ENCODE results near the gene SORCS2. TPM values are rescaled to one million over a fixed set of nuclear protein-coding genes. Genes with fewer than 3 reads are reported as not detected.

The SORCS2 gene
- total RNA-seq, 2 experiments from 2014 or later: 0.03 TPM; not detected in 1

- CTCF ChIA-PET (ENCODE audit: unreplicated experiment): interaction anchor here (0.5 kb wide), 1 partner anchor 280 kb away, joined by 4 read pairs; no protein-coding TSS in a partner anchor
- Histone ChIP-seq H3K4me3 (ENCODE audit: low read depth, low read length, poor library complexity, severe bottlenecking) (no peak overlapping the region), H3K4me1 (ENCODE audit: insufficient read depth, low read length, poor library complexity, severe bottlenecking) (no peaks in the 10 kb centered on the region), H3K9me3 (ENCODE audit: low read length) (no peaks in the 10 kb centered on the region), H3K36me3 (ENCODE audit: insufficient read depth, low read length) (no peaks in the 10 kb centered on the region), H4K20me1 (ENCODE audit: insufficient read depth, low read length) (no peaks in the 10 kb centered on the region), H3K4me2 (ENCODE audit: low read length) (no peak overlapping the region), H3K9me2 (ENCODE audit: insufficient read depth, low read length) (no peaks in the 10 kb centered on the region), H3K27ac (ENCODE audit: low read depth, low read length, poor library complexity, severe bottlenecking) (no peak overlapping the region), H3K79me2 (ENCODE audit: insufficient read depth, low read depth, low read length) (no peaks in the 10 kb centered on the region), H2AFZ (ENCODE audit: low read length) (no peak overlapping the region)
- no TSS peak for BruUV-seq (replicated peaks)
- TF ChIP-seq CTCF (conservative IDR thresholded peaks at IDR 0.05; ENCODE audit: low read length) (no peak), EZH2phosphoT487 (IDR thresholded peaks at IDR 0.05; ENCODE audit: borderline replicate concordance, low read depth, low read length) (no peak)
- DNase-seq (ENCODE audit: low spot score): no peak
- POLR2A ChIA-PET: no interaction called here
- intact Hi-C loops (cut with micrococcal nuclease; ENCODE audit: unreplicated experiment): no loop called here
Measured at GRCh38 chr4:7591409-7592053, 399.2 kb downstream of the SORCS2 start.

GRCh38 chr4:7593646-7594412 is 401.5 kb downstream of the SORCS2 start:
- ChIA-PET CTCF (ENCODE audit: unreplicated experiment) (interaction anchor here (1.0 kb wide), 1 partner anchor 1011 kb away, joined by 10 read pairs; no protein-coding TSS in a partner anchor), POLR2A (interaction anchor here (0.6 kb wide), 1 partner anchor 365 kb away, joined by 3 read pairs; no protein-coding TSS in a partner anchor)
- H3K4me2 ChIP-seq (ENCODE audit: low read length): no peak overlapping the region
- no peaks in the 10 kb centered on the region for H3K9me3 ChIP-seq (ENCODE audit: low read length)
- H3K9me2 ChIP-seq (ENCODE audit: insufficient read depth, low read length): no peaks in the 10 kb centered on the region
- no peaks in the 10 kb centered on the region for H3K4me1 ChIP-seq (ENCODE audit: insufficient read depth, low read length, poor library complexity, severe bottlenecking)
- H3K36me3 ChIP-seq (ENCODE audit: insufficient read depth, low read length): no peaks in the 10 kb centered on the region
- intact Hi-C loops (cut with micrococcal nuclease; ENCODE audit: unreplicated experiment): no loop called here
- no peak for DNase-seq (ENCODE audit: low spot score)
- no peak overlapping the region for H2AFZ ChIP-seq (ENCODE audit: low read length)
- BruUV-seq (replicated peaks): no TSS peak
- no peaks in the 10 kb centered on the region for H3K79me2 ChIP-seq (ENCODE audit: insufficient read depth, low read depth, low read length)
- H4K20me1 ChIP-seq (ENCODE audit: insufficient read depth, low read length): no peaks in the 10 kb centered on the region
- H3K4me3 ChIP-seq (ENCODE audit: low read depth, low read length, poor library complexity, severe bottlenecking): no peak overlapping the region
- TF ChIP-seq CTCF (conservative IDR thresholded peaks at IDR 0.05; ENCODE audit: low read length) (no peak), EZH2phosphoT487 (IDR thresholded peaks at IDR 0.05; ENCODE audit: borderline replicate concordance, low read depth, low read length) (no peak)
- H3K27ac ChIP-seq (ENCODE audit: low read depth, low read length, poor library complexity, severe bottlenecking): no peak overlapping the region

Measured in OCI-LY7 (cell line).